ENCODE measurements around the gene TNK1. TPM values are rescaled to one million over a fixed set of nuclear protein-coding genes. Genes with fewer than 3 reads are reported as not detected.

The TNK1 gene
- total and polyA plus RNA-seq, 2 of the 8 experiments (the other 6 are each of a cell fraction or from before 2014, with no cell fraction given), result 7.6 to 9.5 TPM

- no peak for TF ChIP-seq CHD7 (IDR thresholded peaks at IDR 0.05; ENCODE audit: insufficient replicate concordance, low read length)
- TF ChIP-seq FOSL1 (IDR thresholded peaks at IDR 0.05; ENCODE audit: insufficient read depth, low read depth, low read length), result no peak
- TF ChIP-seq KDM1A (IDR thresholded peaks at IDR 0.05; ENCODE audit: borderline replicate concordance, low read length), result no peak
- no peak for TF ChIP-seq TAF1 (IDR thresholded peaks at IDR 0.05; ENCODE audit: low read depth, low read length)
- no peak for TF ChIP-seq TEAD4 (IDR thresholded peaks at IDR 0.05; ENCODE audit: low read depth, low read length)
- no peak for TF ChIP-seq SIX5 (IDR thresholded peaks at IDR 0.05; ENCODE audit: low read depth, low read length)
- no peak for TF ChIP-seq RXRA (IDR thresholded peaks at IDR 0.05; ENCODE audit: insufficient read depth, low read depth, low read length)
These were observed 24.1 kb upstream of the TNK1 start (continued) for GRCh38 chr17:7356756-7357155.
